ENCODE data around the gene CR1L.

DNA sequence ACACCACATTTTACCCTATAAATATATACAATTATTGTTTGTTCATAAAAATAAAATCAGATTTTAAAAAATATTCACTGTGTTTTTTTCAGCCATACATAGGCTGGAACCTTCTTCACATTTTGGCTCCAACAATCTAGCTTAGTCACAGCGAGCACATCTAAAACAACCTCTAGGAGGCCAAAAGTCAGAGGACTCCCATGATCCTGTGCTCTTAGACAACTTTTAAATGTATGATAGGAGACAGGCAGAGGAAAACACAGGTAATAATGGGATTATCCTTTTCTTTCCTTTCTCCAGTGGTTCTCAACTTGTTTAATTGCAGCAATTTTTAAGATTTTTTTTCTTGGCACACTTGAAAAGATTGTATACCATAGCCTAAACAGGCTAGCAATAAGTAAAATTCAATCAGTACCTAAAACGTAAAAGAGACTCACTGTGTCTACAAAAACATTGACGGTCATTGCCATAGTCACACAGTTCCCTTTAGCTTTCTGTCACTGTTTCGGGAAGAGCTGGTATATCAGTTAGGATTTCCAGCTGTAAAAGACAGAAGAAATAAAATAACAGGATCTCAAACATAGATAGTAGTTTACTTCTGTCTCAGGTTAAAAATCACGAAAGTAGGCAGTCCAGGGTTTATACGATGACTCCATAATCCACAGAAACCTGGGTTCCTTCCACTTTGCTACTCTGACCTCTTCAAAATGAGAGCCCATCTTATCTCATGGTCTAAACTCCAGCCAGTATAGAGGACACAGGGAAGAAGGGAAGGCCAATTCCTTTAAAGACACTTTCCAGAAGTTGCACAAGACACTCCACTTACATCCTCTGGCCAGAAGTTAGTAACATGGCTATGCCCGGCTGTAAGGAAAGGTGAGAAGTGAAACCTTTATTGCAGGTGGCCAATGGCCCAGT lies 39.2 kb upstream of the CR1L start:
- TF ChIP-seq, protein P1, sequence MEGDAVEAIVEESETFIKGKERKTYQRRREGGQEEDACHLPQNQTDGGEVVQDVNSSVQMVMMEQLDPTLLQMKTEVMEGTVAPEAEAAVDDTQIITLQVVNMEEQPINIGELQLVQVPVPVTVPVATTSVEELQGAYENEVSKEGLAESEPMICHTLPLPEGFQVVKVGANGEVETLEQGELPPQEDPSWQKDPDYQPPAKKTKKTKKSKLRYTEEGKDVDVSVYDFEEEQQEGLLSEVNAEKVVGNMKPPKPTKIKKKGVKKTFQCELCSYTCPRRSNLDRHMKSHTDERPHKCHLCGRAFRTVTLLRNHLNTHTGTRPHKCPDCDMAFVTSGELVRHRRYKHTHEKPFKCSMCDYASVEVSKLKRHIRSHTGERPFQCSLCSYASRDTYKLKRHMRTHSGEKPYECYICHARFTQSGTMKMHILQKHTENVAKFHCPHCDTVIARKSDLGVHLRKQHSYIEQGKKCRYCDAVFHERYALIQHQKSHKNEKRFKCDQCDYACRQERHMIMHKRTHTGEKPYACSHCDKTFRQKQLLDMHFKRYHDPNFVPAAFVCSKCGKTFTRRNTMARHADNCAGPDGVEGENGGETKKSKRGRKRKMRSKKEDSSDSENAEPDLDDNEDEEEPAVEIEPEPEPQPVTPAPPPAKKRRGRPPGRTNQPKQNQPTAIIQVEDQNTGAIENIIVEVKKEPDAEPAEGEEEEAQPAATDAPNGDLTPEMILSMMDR (IDR thresholded peaks at IDR 0.05; ENCODE audit: insufficient read depth, low read length) = no peak
- TF ChIP-seq, protein P2, sequence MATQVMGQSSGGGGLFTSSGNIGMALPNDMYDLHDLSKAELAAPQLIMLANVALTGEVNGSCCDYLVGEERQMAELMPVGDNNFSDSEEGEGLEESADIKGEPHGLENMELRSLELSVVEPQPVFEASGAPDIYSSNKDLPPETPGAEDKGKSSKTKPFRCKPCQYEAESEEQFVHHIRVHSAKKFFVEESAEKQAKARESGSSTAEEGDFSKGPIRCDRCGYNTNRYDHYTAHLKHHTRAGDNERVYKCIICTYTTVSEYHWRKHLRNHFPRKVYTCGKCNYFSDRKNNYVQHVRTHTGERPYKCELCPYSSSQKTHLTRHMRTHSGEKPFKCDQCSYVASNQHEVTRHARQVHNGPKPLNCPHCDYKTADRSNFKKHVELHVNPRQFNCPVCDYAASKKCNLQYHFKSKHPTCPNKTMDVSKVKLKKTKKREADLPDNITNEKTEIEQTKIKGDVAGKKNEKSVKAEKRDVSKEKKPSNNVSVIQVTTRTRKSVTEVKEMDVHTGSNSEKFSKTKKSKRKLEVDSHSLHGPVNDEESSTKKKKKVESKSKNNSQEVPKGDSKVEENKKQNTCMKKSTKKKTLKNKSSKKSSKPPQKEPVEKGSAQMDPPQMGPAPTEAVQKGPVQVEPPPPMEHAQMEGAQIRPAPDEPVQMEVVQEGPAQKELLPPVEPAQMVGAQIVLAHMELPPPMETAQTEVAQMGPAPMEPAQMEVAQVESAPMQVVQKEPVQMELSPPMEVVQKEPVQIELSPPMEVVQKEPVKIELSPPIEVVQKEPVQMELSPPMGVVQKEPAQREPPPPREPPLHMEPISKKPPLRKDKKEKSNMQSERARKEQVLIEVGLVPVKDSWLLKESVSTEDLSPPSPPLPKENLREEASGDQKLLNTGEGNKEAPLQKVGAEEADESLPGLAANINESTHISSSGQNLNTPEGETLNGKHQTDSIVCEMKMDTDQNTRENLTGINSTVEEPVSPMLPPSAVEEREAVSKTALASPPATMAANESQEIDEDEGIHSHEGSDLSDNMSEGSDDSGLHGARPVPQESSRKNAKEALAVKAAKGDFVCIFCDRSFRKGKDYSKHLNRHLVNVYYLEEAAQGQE (IDR thresholded peaks at IDR 0.05; ENCODE audit: insufficient replicate concordance, low read depth) = no peak

Data from HL-60 (cell line).